Activated CD8-positive, alpha-beta T cell treated with anti-CD3 and anti-CD28 coated beads, Interleukin-2, amount 10 ng/mL, durations not matched to agents 7 days and 5 days (primary cell): ENCODE data around the gene NF1. TPM values are rescaled to one million over a fixed set of nuclear protein-coding genes. Genes with fewer than 3 reads are reported as not detected.
"Not testable (repeated sequence)": the region's sequence is repeated elsewhere in the genome, so short reads cannot be mapped to it uniquely, and the experiment has no call there.

ENCODE experiments used
- ATAC-seq: fragments of 150-1000 bp; cut with Tn5 transposase; one replicate; pipeline ENCODE4 v1.10.0; 2021; ENCODE audit warnings: moderate library complexity
- CTCF ChIA-PET: fragments of 350-600 bp; sonication (Branson Sonifier 250); formaldehyde crosslinking; loops from one replicate; lab custom pipeline; 2021; ENCODE audit warnings: antibody characterized with exemption; lab: Charles Lee
- POLR2A ChIA-PET: fragments of 350-600 bp; sonication (Branson Sonifier 250); formaldehyde crosslinking; loops from one replicate; lab custom pipeline; 2021; ENCODE audit warnings: antibody characterized with exemption; lab: Charles Lee
- DNase-seq: peaks from one replicate; pipeline ENCODE4 v3.0.0-alpha.2; 2020
- H3K27ac Mint-ChIP-seq: one replicate; pipeline ENCODE4 v1.8.0; 2021; ENCODE audit warnings: mild to moderate bottlenecking, mixed read lengths
- H3K27me3 Mint-ChIP-seq: one replicate; pipeline ENCODE4 v1.8.0; 2021; ENCODE audit warnings: low read depth, mixed read lengths
- H3K36me3 Mint-ChIP-seq: one replicate; pipeline ENCODE4 v1.8.0; 2021; ENCODE audit warnings: low read depth, mixed read lengths
- H3K4me1 Mint-ChIP-seq: one replicate; pipeline ENCODE4 v1.8.0; 2021; ENCODE audit warnings: low read depth, mixed read lengths
- H3K4me3 Mint-ChIP-seq: one replicate; pipeline ENCODE4 v1.8.0; 2021; ENCODE audit warnings: mild to moderate bottlenecking, mixed read lengths
- H3K9me3 Mint-ChIP-seq: one replicate; pipeline ENCODE4 v1.8.0; 2022; ENCODE audit warnings: mixed read lengths; ENCODE audit not compliant: insufficient read depth
- total RNA-seq, 2 experiments: library from RNA; stranded (reverse); gene quantifications; one replicate each; pipeline ENCODE4 v1.2.3, GENCODE V29; 2021

The NF1 gene
- total RNA-seq, 2 experiments from 2014 or later, result 16.7 to 17.4 TPM

GRCh38 chr17:31374503-31374902, 279.7 kb downstream of the NF1 start:
- ChIA-PET CTCF (interaction anchor here (1.1 kb wide), 1 partner anchor 158 kb away, joined by 8 read pairs; no protein-coding TSS in a partner anchor), POLR2A (no interaction called here)
- H3K27ac Mint-ChIP-seq, result no peak overlapping the region
- ATAC-seq (no peak), DNase-seq (no peak)
- H3K4me1 Mint-ChIP-seq, result peaks cover 13% of the 10 kb centered on the region
- no peak overlapping the region for H3K4me3 Mint-ChIP-seq
- no peaks in the 10 kb centered on the region for H3K36me3 Mint-ChIP-seq
- H3K9me3 Mint-ChIP-seq, result no peaks in the 10 kb centered on the region
- no peaks in the 10 kb centered on the region for H3K27me3 Mint-ChIP-seq

GRCh38 chr17:31378638-31379037, 283.9 kb downstream of the NF1 start:
- no peaks in the 10 kb centered on the region for H3K27me3 Mint-ChIP-seq
- H3K9me3 Mint-ChIP-seq, result no peaks in the 10 kb centered on the region
- DNase-seq (no peak), ATAC-seq (no peak)
- H3K4me3 Mint-ChIP-seq, result no peak overlapping the region
- H3K36me3 Mint-ChIP-seq, result no peaks in the 10 kb centered on the region
- POLR2A ChIA-PET, result no interaction called here
- no peaks in the 10 kb centered on the region for H3K4me1 Mint-ChIP-seq
- CTCF ChIA-PET, result interaction anchor here (0.6 kb wide), 1 partner anchor 152 kb away, joined by 3 read pairs; no protein-coding TSS in a partner anchor
- no peak overlapping the region for H3K27ac Mint-ChIP-seq

GRCh38 chr17:31379597-31380205, 284.9 kb downstream of the NF1 start:
- ATAC-seq (no peak), DNase-seq (no peak)
- Mint-ChIP-seq H3K27me3 (no peaks in the 10 kb centered on the region), H3K4me3 (no peak overlapping the region), H3K27ac (no peak overlapping the region), H3K9me3 (no peaks in the 10 kb centered on the region), H3K36me3 (no peaks in the 10 kb centered on the region), H3K4me1 (no peaks in the 10 kb centered on the region)
- ChIA-PET CTCF (interaction anchor here (1.3 to 1.6 kb wide), 2 partner anchors 10 to 163 kb away, joined by 4 to 5 read pairs; no protein-coding TSS in a partner anchor), POLR2A (no interaction called here)

GRCh38 chr17:31381165-31381668, 286.4 kb downstream of the NF1 start:
- no peak overlapping the region for H3K4me3 Mint-ChIP-seq
- H3K27me3 Mint-ChIP-seq, result no peaks in the 10 kb centered on the region
- H3K27ac Mint-ChIP-seq, result no peak overlapping the region
- POLR2A ChIA-PET, result no interaction called here
- ATAC-seq (no peak), DNase-seq (no peak)
- no peaks in the 10 kb centered on the region for H3K9me3 Mint-ChIP-seq
- CTCF ChIA-PET, result no interaction called here
- H3K36me3 Mint-ChIP-seq, result no peaks in the 10 kb centered on the region
- no peaks in the 10 kb centered on the region for H3K4me1 Mint-ChIP-seq

GRCh38 chr17:31382668-31383275, 288.0 kb downstream of the NF1 start:
- H3K27me3 Mint-ChIP-seq, ATAC-seq, DNase-seq, H3K9me3 Mint-ChIP-seq, POLR2A ChIA-PET, H3K27ac Mint-ChIP-seq, H3K4me1 Mint-ChIP-seq, H3K4me3 Mint-ChIP-seq, H3K36me3 Mint-ChIP-seq: not testable (repeated sequence)
- CTCF ChIA-PET, result interaction anchor here (0.6 kb wide), 1 partner anchor 146 kb away, joined by 3 read pairs; no protein-coding TSS in a partner anchor

- H3K9me3 Mint-ChIP-seq, POLR2A ChIA-PET, H3K27me3 Mint-ChIP-seq, ATAC-seq, H3K27ac Mint-ChIP-seq, CTCF ChIA-PET, H3K36me3 Mint-ChIP-seq, H3K4me1 Mint-ChIP-seq, DNase-seq, H3K4me3 Mint-ChIP-seq: not testable (repeated sequence)
Observed at GRCh38 chr17:31383488-31383887, 288.7 kb downstream of the NF1 start.

- peaks cover 19% of the 10 kb centered on the region for H3K27me3 Mint-ChIP-seq
Observed at GRCh38 chr17:31385428-31386285, 290.9 kb downstream of the NF1 start.

GRCh38 chr17:31386542-31387075, 291.8 kb downstream of the NF1 start:
- H3K36me3 Mint-ChIP-seq, result no peaks in the 10 kb centered on the region
- H3K4me3 Mint-ChIP-seq, result no peak overlapping the region
- ChIA-PET CTCF (no interaction called here), POLR2A (no interaction called here)
- ATAC-seq (no peak), DNase-seq (no peak)
- H3K27ac Mint-ChIP-seq, result no peak overlapping the region
- H3K4me1 Mint-ChIP-seq, result peaks cover 4% of the 10 kb centered on the region
- peaks cover 24% of the 10 kb centered on the region for H3K27me3 Mint-ChIP-seq
- no peaks in the 10 kb centered on the region for H3K9me3 Mint-ChIP-seq

More at GRCh38 chr17:31385428-31386285, 290.9 kb downstream of the NF1 start:
- Mint-ChIP-seq H3K4me3 (no peak overlapping the region), H3K36me3 (no peaks in the 10 kb centered on the region), H3K27ac (no peak overlapping the region), H3K4me1 (peaks cover 4% of the 10 kb centered on the region), H3K9me3 (no peaks in the 10 kb centered on the region)
- DNase-seq (no peak), ATAC-seq (no peak)
- ChIA-PET CTCF (interaction anchor here (1.5 kb wide), 1 partner anchor 13 kb away, joined by 4 read pairs; no protein-coding TSS in a partner anchor), POLR2A (interaction anchor here (0.6 kb wide), 1 partner anchor 164 kb away, joined by 5 read pairs; no protein-coding TSS in a partner anchor)

- ChIA-PET POLR2A (no interaction called here), CTCF (no interaction called here)
- Mint-ChIP-seq H3K27me3 (peaks cover 28% of the 10 kb centered on the region), H3K4me1 (peaks cover 7% of the 10 kb centered on the region), H3K36me3 (no peaks in the 10 kb centered on the region), H3K9me3 (no peaks in the 10 kb centered on the region), H3K4me3 (no peak overlapping the region), H3K27ac (no peak overlapping the region)
- ATAC-seq (no peak), DNase-seq (no peak)
Observed at GRCh38 chr17:31387438-31387837, 292.7 kb downstream of the NF1 start.

- H3K4me1 Mint-ChIP-seq, result peaks cover 9% of the 10 kb centered on the region
- DNase-seq (no peak), ATAC-seq (no peak)
- no peaks in the 10 kb centered on the region for H3K9me3 Mint-ChIP-seq
- ChIA-PET POLR2A (no interaction called here), CTCF (interaction anchor here (1.7 to 3.2 kb wide), 4 partner anchors 34 to 136 kb away, joined by 4 to 23 read pairs (median 8); no protein-coding TSS in a partner anchor)
- no peak overlapping the region for H3K4me3 Mint-ChIP-seq
- peaks cover 37% of the 10 kb centered on the region for H3K27me3 Mint-ChIP-seq
- no peak overlapping the region for H3K27ac Mint-ChIP-seq
- no peaks in the 10 kb centered on the region for H3K36me3 Mint-ChIP-seq
Observed at GRCh38 chr17:31388351-31388750, 293.6 kb downstream of the NF1 start.
